ENCODE results near the gene ANXA5. TPM values are rescaled to one million over a fixed set of nuclear protein-coding genes. Genes with fewer than 3 reads are reported as not detected.

ANXA5 gene
- total RNA-seq (100 to 1,000 TPM in 9 of 10 donors, 10 to 100 TPM in 1; 90.8 to 204 (median 115) TPM), polyA plus RNA-seq (100 to 1,000 TPM; 107 to 285 TPM)
- long read RNA-seq, donor 1, transcript ANXA5-201 (13 exons, 1,762 nt) = major isoform, 206 of 224 reads
- long read RNA-seq, donor 1, partial matches to known transcripts = 7 of 224 reads
- long read RNA-seq, donor 1, other reads (novel, unspliced or antisense) = 11 of 224 reads
- long read RNA-seq, donor 2, transcript ANXA5-201 (13 exons, 1,762 nt) = major isoform, 191 of 210 reads
- long read RNA-seq, donor 2, partial matches to known transcripts = 6 of 210 reads
- long read RNA-seq, donor 2, other reads (novel, unspliced or antisense) = 11 of 210 reads
- long read RNA-seq, donor 3, transcript ANXA5-201 (13 exons, 1,762 nt) = major isoform, 535 of 583 reads
- long read RNA-seq, donor 3, partial matches to known transcripts = 17 of 583 reads
- long read RNA-seq, donor 3, other reads (novel, unspliced or antisense) = 29 of 583 reads

- WGBS, 2 donors = 0 to 1% methylated on average over 90 to 91 of the region's 91 CpGs
- intact Hi-C loops (cut with DNase I) = loop anchor here in 1 of 10 donors (1.0 kb wide), 1 partner anchor 29 kb away; no protein-coding TSS in a partner anchor
- Histone ChIP-seq H3K36me3 (peaks cover 0 to 32% (median 0%) of the 10 kb centered on the region in 9 donors), H3K4me1 (peaks cover 0 to 59% (median 49%) of the 10 kb centered on the region in 9 donors), H3K27me3 (no peaks in the 10 kb centered on the region), H3K27ac (peak within 1 kb of the TSS; percentile 94 to 99 (median 98)), H3K9me3 (peaks cover 0 to under 1% (median 0%) of the 10 kb centered on the region in 11 donors), H3K4me3 (peak within 1 kb of the TSS; percentile 67 to 99 (median 95))
- peak; percentile 89 to 94 for DNase-seq
- peak in 8 of 9 donors; percentile 18 to 69 (median 42) for TF ChIP-seq CTCF (IDR thresholded peaks at IDR 0.05)
- peak; percentile 94 to 99 (median 96) for ATAC-seq
Observed at GRCh38 chr4:121696581-121697461, at the start of gene ANXA5. ANXA5 (minus strand) TSS chr4:121696980; CDS start chr4:121696589, 391 bp downstream.

- Histone ChIP-seq H3K36me3 (no peaks in the 10 kb centered on the region), H3K27me3 (no peaks in the 10 kb centered on the region), H3K9me3 (no peaks in the 10 kb centered on the region), H3K4me3 (no peak overlapping the region), H3K4me1 (peaks cover 0 to 25% (median 4%) of the 10 kb centered on the region in 9 donors), H3K27ac (no peak overlapping the region)
- intact Hi-C loops (cut with DNase I) = no loop called here
- TF ChIP-seq CTCF (IDR thresholded peaks at IDR 0.05) = no peak
- 55 to 58% methylated on average over 3 of the region's 3 CpGs for WGBS, 2 donors
- no peak for DNase-seq
- no peak for ATAC-seq
Observed at GRCh38 chr4:121742794-121743193, 46.0 kb upstream of the ANXA5 start.

- Histone ChIP-seq H3K27ac (no peak overlapping the region), H3K4me1 (peaks cover 0 to 27% (median 4%) of the 10 kb centered on the region in 9 donors), H3K27me3 (no peaks in the 10 kb centered on the region), H3K36me3 (no peaks in the 10 kb centered on the region), H3K9me3 (no peaks in the 10 kb centered on the region), H3K4me3 (no peak overlapping the region)
- no peak for DNase-seq
- intact Hi-C loops (cut with DNase I) = no loop called here
- WGBS, 2 donors = 20 to 33% methylated on average over 7 of the region's 7 CpGs
- no peak for TF ChIP-seq CTCF (IDR thresholded peaks at IDR 0.05)
- peak in 3 of 8 donors; percentile 49 to 72 (median 59) for ATAC-seq
Observed at GRCh38 chr4:121741751-121742150, 45.0 kb upstream of the ANXA5 start.

Data from heart right ventricle (tissue), 16 donors.